GM23248 (cell line): ENCODE results near the gene LRFN2. TPM values are rescaled to one million over a fixed set of nuclear protein-coding genes. Genes with fewer than 3 reads are reported as not detected.

Source experiments
- DNase-seq: peaks from one replicate; pipeline ENCODE4 v3.0.0-alpha.2; 2015
- H2AFZ ChIP-seq: fragments of 200-600 bp; sonication (generic); 2 replicates; pipeline ENCODE4 v1.6.1; 2016; ENCODE audit warnings: antibody characterized with exemption
- H3F3A ChIP-seq: fragments of 200-600 bp; sonication (generic); 2 replicates; pipeline ENCODE4 v1.6.1; 2016; ENCODE audit warnings: mild to moderate bottlenecking, antibody characterized with exemption, mixed run types; ENCODE audit not compliant: insufficient read depth
- H3K27ac ChIP-seq: fragments of 200-600 bp; sonication (generic); 2 replicates; pipeline ENCODE4 v1.5.1; 2016; ENCODE audit warnings: mild to moderate bottlenecking
- H3K27me3 ChIP-seq: fragments of 200-600 bp; sonication (generic); replicated peaks from 2 replicates; pipeline ENCODE4 v1.6.1; 2016; ENCODE audit warnings: mild to moderate bottlenecking; ENCODE audit not compliant: insufficient read depth
- H3K36me3 ChIP-seq: fragments of 200-600 bp; sonication (generic); 2 replicates; pipeline ENCODE4 v1.6.1; 2016; ENCODE audit warnings: low read depth, mild to moderate bottlenecking
- H3K4me1 ChIP-seq: fragments of 200-600 bp; sonication (generic); 2 replicates; pipeline ENCODE4 v1.6.1; 2016; ENCODE audit warnings: mild to moderate bottlenecking; ENCODE audit not compliant: insufficient read depth
- H3K4me2 ChIP-seq: fragments of 200-600 bp; sonication (generic); one replicate; pipeline ENCODE4 v1.6.1; 2016; ENCODE audit warnings: mild to moderate bottlenecking; ENCODE audit not compliant: unreplicated experiment
- H3K4me3 ChIP-seq: fragments of 200-600 bp; sonication (generic); 2 replicates; pipeline ENCODE4 v1.5.1; 2016; ENCODE audit warnings: mild to moderate bottlenecking
- H3K79me2 ChIP-seq: fragments of 200-600 bp; sonication (generic); 2 replicates; pipeline ENCODE4 v1.6.1; 2016; ENCODE audit warnings: mild to moderate bottlenecking; ENCODE audit not compliant: insufficient read depth
- H3K9ac ChIP-seq: fragments of 200-600 bp; sonication (generic); 2 replicates; pipeline ENCODE4 v1.6.1; 2016; ENCODE audit warnings: mild to moderate bottlenecking
- H3K9me2 ChIP-seq: fragments of 200-600 bp; sonication (generic); 2 replicates; pipeline ENCODE4 v1.6.1; 2016; ENCODE audit warnings: mixed run types, mild to moderate bottlenecking, moderate library complexity; ENCODE audit not compliant: insufficient read depth
- H3K9me3 ChIP-seq: fragments of 200-600 bp; sonication (generic); one replicate; pipeline ENCODE4 v1.6.1; 2017; ENCODE audit warnings: low read depth
- H4K20me1 ChIP-seq: fragments of 200-600 bp; sonication (generic); 2 replicates; pipeline ENCODE4 v1.6.0; 2016; ENCODE audit not compliant: insufficient read depth
- EZH2 ChIP-seq: fragments of 200-600 bp; sonication (generic); IDR thresholded peaks from 2 replicates; pipeline ENCODE4 v1.6.1; 2018; ENCODE audit warnings: antibody characterized with exemption, mild to moderate bottlenecking; ENCODE audit not compliant: insufficient read depth, poor library complexity, severe bottlenecking
- EZH2phosphoT487 ChIP-seq: fragments of 200-600 bp; sonication (generic); IDR thresholded peaks from 2 replicates; pipeline ENCODE4 v1.6.1; 2018; ENCODE audit warnings: antibody characterized with exemption, moderate library complexity, mild to moderate bottlenecking, low read depth; ENCODE audit not compliant: insufficient read depth
- WGBS, 2 experiments: methylation state at CpG; one replicate each; pipeline ENCODE4 v1.1.6; 2015 to 2017; ENCODE audit warnings: low lambda C conversion rate in 2 of 2, low coverage in 1 of 2; ENCODE audit errors: missing lambda C conversion rate in 2 of 2; 5-methylcytosine and 5-hydroxymethylcytosine counted together
- in situ Hi-C: fragments of 300-500 bp; cut with MboI; formaldehyde crosslinking; loops from 2 replicates; pipeline ENCODE4 v1.15.0; 2020
- polyA plus RNA-seq: library from polyadenylated mRNA; unstranded; fragments of >200 nt; fragmentation: Nextera tagmentation; extraction: Ambion mirVana; gene quantifications from 2 replicates; pipeline ENCODE4 v1.2.1, GENCODE V29; 2016
- total RNA-seq: library from RNA; depleted of rRNA; stranded (reverse); fragments of >200 nt; shearing (Covaris generic); gene quantifications from 2 replicates; pipeline ENCODE4 v1.2.3, GENCODE V29; 2014

Gene LRFN2
- total and polyA plus RNA-seq, 2 experiments from 2014 or later = not detected

GRCh38 chr6:40432982-40433381, 154.2 kb downstream of the LRFN2 start:
- in situ Hi-C loops = no loop called here
- 81 to 82% methylated on average over 6 of the region's 6 CpGs for WGBS, 2 experiments
- H3K27me3 ChIP-seq = no peaks in the 10 kb centered on the region

GRCh38 chr6:40431706-40432105, 155.5 kb downstream of the LRFN2 start:
- Histone ChIP-seq H3K9me3 (no peaks in the 10 kb centered on the region), H3K36me3 (no peaks in the 10 kb centered on the region), H3K79me2 (no peaks in the 10 kb centered on the region), H3K27ac (no peak overlapping the region), H3K9ac (no peak overlapping the region), H3K4me3 (no peak overlapping the region), H3K4me1 (no peaks in the 10 kb centered on the region), H3K27me3 (no peaks in the 10 kb centered on the region), H2AFZ (no peak overlapping the region), H3K4me2 (no peak overlapping the region), H3F3A (no peaks in the 10 kb centered on the region), H3K9me2 (no peaks in the 10 kb centered on the region), H4K20me1 (no peaks in the 10 kb centered on the region)
- DNase-seq = no peak
- WGBS, 2 experiments = 63 to 64% methylated on average over 9 to 12 of the region's 12 CpGs
- in situ Hi-C loops = no loop called here
- no peak for TF ChIP-seq EZH2
- TF ChIP-seq EZH2phosphoT487 = no peak

More at GRCh38 chr6:40432982-40433381, 154.2 kb downstream of the LRFN2 start:
- Histone ChIP-seq H3K79me2 (no peaks in the 10 kb centered on the region), H3K4me3 (no peak overlapping the region), H4K20me1 (no peaks in the 10 kb centered on the region), H3K4me2 (no peak overlapping the region), H3K4me1 (no peaks in the 10 kb centered on the region), H3K27ac (no peak overlapping the region), H3K9me2 (no peaks in the 10 kb centered on the region), H3K9me3 (no peaks in the 10 kb centered on the region), H2AFZ (no peak overlapping the region), H3K9ac (no peak overlapping the region), H3K36me3 (no peaks in the 10 kb centered on the region), H3F3A (no peaks in the 10 kb centered on the region)
- DNase-seq = no peak
- TF ChIP-seq EZH2 (no peak), EZH2phosphoT487 (no peak)

- Histone ChIP-seq H3K9me3 (no peaks in the 10 kb centered on the region), H2AFZ (no peak overlapping the region), H3K4me1 (no peaks in the 10 kb centered on the region), H3K79me2 (no peaks in the 10 kb centered on the region), H3K9ac (no peak overlapping the region), H3K27ac (no peak overlapping the region), H3K4me2 (no peak overlapping the region), H3K36me3 (no peaks in the 10 kb centered on the region), H3K9me2 (no peaks in the 10 kb centered on the region), H3K4me3 (no peak overlapping the region), H3F3A (no peaks in the 10 kb centered on the region), H4K20me1 (no peaks in the 10 kb centered on the region), H3K27me3 (no peaks in the 10 kb centered on the region)
- DNase-seq = peak; percentile 11
- TF ChIP-seq EZH2phosphoT487 = no peak
- in situ Hi-C loops = no loop called here
- 23 to 31% methylated on average over 3 of the region's 3 CpGs for WGBS, 2 experiments
These were observed 160.0 kb downstream of the LRFN2 start for GRCh38 chr6:40427196-40427595.

GRCh38 chr6:40426346-40427066, 160.7 kb downstream of the LRFN2 start:
- Histone ChIP-seq H3K9me2 (no peaks in the 10 kb centered on the region), H3K9me3 (no peaks in the 10 kb centered on the region), H2AFZ (no peak overlapping the region), H3K4me3 (no peak overlapping the region), H3K4me2 (no peak overlapping the region), H4K20me1 (no peaks in the 10 kb centered on the region), H3F3A (no peaks in the 10 kb centered on the region), H3K36me3 (no peaks in the 10 kb centered on the region), H3K79me2 (no peaks in the 10 kb centered on the region), H3K27me3 (no peaks in the 10 kb centered on the region), H3K4me1 (no peaks in the 10 kb centered on the region), H3K27ac (no peak overlapping the region), H3K9ac (no peak overlapping the region)
- 9 to 10% methylated on average over 7 of the region's 7 CpGs for WGBS, 2 experiments
- DNase-seq = peak; percentile 15
- in situ Hi-C loops = no loop called here
- TF ChIP-seq EZH2 = no peak
